Trophoblast cell (in vitro differentiated cells and primary cell): ENCODE measurements around the gene CKAP2L.
A peak's percentile ranks its signal among the peaks of the same experiment; 100 is the strongest.

Experiments used
- DNase-seq, 2 donors: peaks; one replicate each; pipeline ENCODE4 v3.0.0-alpha.2; 2016
- H2AFZ ChIP-seq: 2 replicates; pipeline ENCODE4 v1.6.1; 2013; ENCODE audit warnings: low read length, moderate library complexity, mild to moderate bottlenecking; ENCODE audit not compliant: insufficient read depth, poor library complexity
- H2AK5ac ChIP-seq: 2 replicates; pipeline ENCODE4 v1.6.1; 2013; ENCODE audit warnings: mild to moderate bottlenecking, low read length
- H2BK120ac ChIP-seq: 2 replicates; pipeline ENCODE4 v1.6.1; 2013; ENCODE audit warnings: low read length, mild to moderate bottlenecking, moderate library complexity; ENCODE audit not compliant: insufficient read depth, poor library complexity
- H2BK12ac ChIP-seq: 2 replicates; pipeline ENCODE4 v1.6.1; 2013; ENCODE audit warnings: mild to moderate bottlenecking, low read length, moderate library complexity
- H2BK5ac ChIP-seq: 2 replicates; pipeline ENCODE4 v1.6.1; 2013; ENCODE audit warnings: low read length, low read depth, moderate library complexity, mild to moderate bottlenecking; ENCODE audit not compliant: poor library complexity
- H3K14ac ChIP-seq: 2 replicates; pipeline ENCODE4 v1.6.1; 2013; ENCODE audit warnings: mild to moderate bottlenecking, low read length
- H3K18ac ChIP-seq: 2 replicates; pipeline ENCODE4 v1.6.1; 2013; ENCODE audit warnings: mild to moderate bottlenecking, low read length
- H3K23ac ChIP-seq: 2 replicates; pipeline ENCODE4 v1.6.1; 2013; ENCODE audit warnings: low read length
- H3K27ac ChIP-seq: 2 replicates; pipeline ENCODE4 v1.5.1; 2013; ENCODE audit warnings: low read depth, mild to moderate bottlenecking, inconsistent platforms, low read length, moderate library complexity
- H3K27me3 ChIP-seq: 2 replicates; pipeline ENCODE4 v1.6.1; 2013; ENCODE audit warnings: inconsistent platforms, mild to moderate bottlenecking, low read length, moderate library complexity; ENCODE audit not compliant: insufficient read depth
- H3K36me3 ChIP-seq, 2 experiments: 1 replicate in 1 of 2; 2 replicates in 1 of 2; pipeline ENCODE4 v1.6.1; 2013; ENCODE audit warnings: low read length in 2 of 2, mild to moderate bottlenecking in 2 of 2, moderate library complexity in 1 of 2; ENCODE audit not compliant: insufficient read depth in 2 of 2, control insufficient read depth in 1 of 2
- H3K4ac ChIP-seq: 2 replicates; pipeline ENCODE4 v1.6.1; 2013; ENCODE audit warnings: low read depth, mild to moderate bottlenecking, low read length, moderate library complexity
- H3K4me1 ChIP-seq, 2 experiments: 1 replicate in 1 of 2; 2 replicates in 1 of 2; pipeline ENCODE4 v1.6.1; 2013; ENCODE audit warnings: low read length in 2 of 2, mild to moderate bottlenecking in 2 of 2, moderate library complexity in 1 of 2; ENCODE audit not compliant: insufficient read depth in 2 of 2, control insufficient read depth in 1 of 2
- H3K4me2 ChIP-seq: 2 replicates; pipeline ENCODE4 v1.6.1; 2013; ENCODE audit warnings: inconsistent platforms, mild to moderate bottlenecking, low read length, moderate library complexity
- H3K4me3 ChIP-seq: 2 replicates; pipeline ENCODE4 v1.5.1; 2013; ENCODE audit warnings: mild to moderate bottlenecking, low read depth, low read length, inconsistent platforms
- H3K79me1 ChIP-seq: one replicate; pipeline ENCODE4 v1.6.1; 2013; ENCODE audit warnings: low read length
- H3K79me2 ChIP-seq: 2 replicates; pipeline ENCODE4 v1.6.1; 2013; ENCODE audit warnings: low read length, mild to moderate bottlenecking; ENCODE audit not compliant: control insufficient read depth, insufficient read depth, poor library complexity
- H3K9ac ChIP-seq: 2 replicates; pipeline ENCODE4 v1.6.1; 2013; ENCODE audit warnings: mild to moderate bottlenecking, low read length
- H3K9me3 ChIP-seq: 2 replicates; pipeline ENCODE4 v1.6.1; 2013; ENCODE audit warnings: low read depth, mild to moderate bottlenecking, control low read depth, inconsistent platforms, low read length; ENCODE audit not compliant: insufficient read depth
- H4K12ac ChIP-seq: 2 replicates; pipeline ENCODE4 v1.6.1; 2013; ENCODE audit warnings: low read depth, mild to moderate bottlenecking, low read length, moderate library complexity
- H4K8ac ChIP-seq: 2 replicates; pipeline ENCODE4 v1.6.1; 2013; ENCODE audit warnings: low read depth, mild to moderate bottlenecking, low read length, moderate library complexity
- H4K91ac ChIP-seq: one replicate; pipeline ENCODE4 v1.6.1; 2013; ENCODE audit warnings: low read depth, mild to moderate bottlenecking, low read length, moderate library complexity
- WGBS: extraction: QIAGEN DNeasy Blood & Tissue Kit; methylation state at CpG from one replicate; pipeline ENCODE4 v1.1.7; 2013; ENCODE audit warnings: missing lambda C conversion rate; ENCODE audit not compliant: insufficient read length, insufficient coverage; ENCODE audit errors: extremely low coverage; 5-methylcytosine and 5-hydroxymethylcytosine counted together

Gene CKAP2L

GRCh38 chr2:112692918-112693317 lies 71.5 kb downstream of the CKAP2L start:
- Histone ChIP-seq H3K18ac (no peak overlapping the region), H3K9me3 (no peaks in the 10 kb centered on the region), H3K79me2 (no peaks in the 10 kb centered on the region), H4K8ac (no peak overlapping the region), H3K27me3 (no peaks in the 10 kb centered on the region), H3K36me3 (no peaks in the 10 kb centered on the region), H2AK5ac (peak overlapping the region; percentile 20), H3K23ac (no peak overlapping the region), H2AFZ (no peak overlapping the region), H2BK120ac (no peak overlapping the region), H3K27ac (no peak overlapping the region), H2BK12ac (no peak overlapping the region), H2BK5ac (no peak overlapping the region), H3K14ac (no peak overlapping the region), H3K9ac (no peak overlapping the region), H3K4me2 (no peak overlapping the region), H3K4me1 (peaks cover 4% of the 10 kb centered on the region in 2 experiments), H3K4me3 (no peak overlapping the region), H3K79me1 (no peaks in the 10 kb centered on the region), H3K4ac (no peak overlapping the region), H4K91ac (no peak overlapping the region), H4K12ac (no peak overlapping the region)
- WGBS, result no CpG with 5 or more reads among the region's 1 CpG
- no peak for DNase-seq

- Histone ChIP-seq H3K4me1 (peaks cover 4% of the 10 kb centered on the region in 2 experiments), H2BK12ac (no peak overlapping the region), H3K79me1 (no peaks in the 10 kb centered on the region), H3K23ac (no peak overlapping the region), H3K4me3 (no peak overlapping the region), H3K27me3 (no peaks in the 10 kb centered on the region), H4K91ac (no peak overlapping the region), H3K36me3 (no peaks in the 10 kb centered on the region), H2AK5ac (no peak overlapping the region), H3K9me3 (no peaks in the 10 kb centered on the region), H2BK120ac (no peak overlapping the region), H4K8ac (no peak overlapping the region), H3K9ac (no peak overlapping the region), H3K18ac (no peak overlapping the region), H3K4me2 (no peak overlapping the region), H3K79me2 (no peaks in the 10 kb centered on the region), H3K4ac (no peak overlapping the region), H4K12ac (no peak overlapping the region), H3K27ac (no peak overlapping the region), H2BK5ac (no peak overlapping the region), H2AFZ (no peak overlapping the region), H3K14ac (no peak overlapping the region)
- no CpG with 5 or more reads among the region's 5 CpGs for WGBS
- peak; percentile 90 to 95 for DNase-seq
These were observed 71.9 kb downstream of the CKAP2L start for GRCh38 chr2:112692495-112692911.

DNA sequence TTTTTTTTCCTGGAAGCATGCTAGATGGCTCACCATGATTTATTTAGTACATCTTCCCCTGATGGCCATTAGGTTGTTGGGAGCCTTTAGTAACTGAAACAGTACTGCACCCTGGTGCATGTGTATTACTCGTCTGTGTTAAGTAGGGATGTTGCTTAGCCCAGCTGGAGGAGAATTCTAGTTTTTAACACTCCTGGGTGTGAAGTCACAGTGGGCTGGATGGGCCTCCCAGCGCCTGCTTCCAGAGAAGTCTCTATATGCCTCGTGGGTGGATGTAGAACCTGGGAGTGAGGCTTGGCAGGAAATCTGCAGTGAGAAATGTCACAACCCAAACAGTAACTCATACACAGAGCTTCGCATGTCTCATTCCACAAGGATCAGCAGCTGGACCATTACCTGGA lies 72.5 kb downstream of the CKAP2L start:
- no peak overlapping the region for H2BK12ac ChIP-seq
- no peaks in the 10 kb centered on the region for H3K27me3 ChIP-seq
- no peak overlapping the region for H2BK120ac ChIP-seq
- no peak overlapping the region for H3K9ac ChIP-seq
- H2BK5ac ChIP-seq, result no peak overlapping the region
- no peak overlapping the region for H4K91ac ChIP-seq
- H3K79me1 ChIP-seq, result no peaks in the 10 kb centered on the region
- no peak for DNase-seq
- no peak overlapping the region for H3K23ac ChIP-seq
- H3K4me2 ChIP-seq, result no peak overlapping the region
- H3K9me3 ChIP-seq, result no peaks in the 10 kb centered on the region
- no peak overlapping the region for H3K27ac ChIP-seq
- no peaks in the 10 kb centered on the region for H3K36me3 ChIP-seq
- H4K12ac ChIP-seq, result no peak overlapping the region
- H3K14ac ChIP-seq, result no peak overlapping the region
- no peak overlapping the region for H2AFZ ChIP-seq
- no CpG with 5 or more reads among the region's 4 CpGs for WGBS
- H3K18ac ChIP-seq, result no peak overlapping the region
- no peak overlapping the region for H3K4ac ChIP-seq
- no peak overlapping the region for H3K4me3 ChIP-seq
- H4K8ac ChIP-seq, result no peak overlapping the region
- H2AK5ac ChIP-seq, result no peak overlapping the region
- H3K4me1 ChIP-seq, result peaks cover 4% of the 10 kb centered on the region in 2 experiments
- H3K79me2 ChIP-seq, result no peaks in the 10 kb centered on the region

GRCh38 chr2:112690853-112691401 lies 73.5 kb downstream of the CKAP2L start:
- Histone ChIP-seq H3K79me2 (no peaks in the 10 kb centered on the region), H3K36me3 (no peaks in the 10 kb centered on the region), H3K9me3 (no peaks in the 10 kb centered on the region), H3K4me2 (no peak overlapping the region), H3K23ac (no peak overlapping the region), H3K4ac (no peak overlapping the region), H3K4me3 (no peak overlapping the region), H3K27ac (no peak overlapping the region), H3K79me1 (no peaks in the 10 kb centered on the region), H4K12ac (no peak overlapping the region), H4K91ac (no peak overlapping the region), H3K18ac (no peak overlapping the region), H4K8ac (no peak overlapping the region), H2BK5ac (no peak overlapping the region), H3K27me3 (no peaks in the 10 kb centered on the region), H2AK5ac (no peak overlapping the region), H3K14ac (no peak overlapping the region), H3K4me1 (peaks cover 4% of the 10 kb centered on the region in 2 experiments), H2AFZ (no peak overlapping the region), H3K9ac (no peak overlapping the region), H2BK120ac (no peak overlapping the region), H2BK12ac (no peak overlapping the region)
- peak; percentile 62 to 78 for DNase-seq
- no CpG with 5 or more reads among the region's 9 CpGs for whole genome bisulfite sequencing
